Spinal cord (tissue), 10 donors: ENCODE measurements around the gene ANKRD13B. TPM values are rescaled to one million over a fixed set of nuclear protein-coding genes. Genes with fewer than 3 reads are reported as not detected.

Source experiments
- DNase-seq, 6 donors: peaks; one replicate each; pipeline versions ENCODE4 v3.0.0 to v3.0.0-alpha.2; 2013 to 2015; ENCODE audit warnings: low spot score in 6 of 6, low read depth in 4 of 6
- H3K27ac ChIP-seq: one replicate; pipeline ENCODE4 v1.5.1; 2013; ENCODE audit warnings: low read depth, low read length, control low read depth
- H3K27me3 ChIP-seq: one replicate; pipeline ENCODE4 v1.6.1; 2013; ENCODE audit warnings: low read length; ENCODE audit not compliant: control insufficient read depth, insufficient read depth
- H3K36me3 ChIP-seq: one replicate; pipeline ENCODE4 v1.6.1; 2013; ENCODE audit warnings: low read length; ENCODE audit not compliant: control insufficient read depth, insufficient read depth
- H3K4me1 ChIP-seq: one replicate; pipeline ENCODE4 v1.6.1; 2013; ENCODE audit warnings: low read length; ENCODE audit not compliant: control insufficient read depth, insufficient read depth
- H3K4me3 ChIP-seq: one replicate; pipeline ENCODE4 v1.5.1; 2013; ENCODE audit warnings: low read depth, low read length, control low read depth
- H3K9me3 ChIP-seq: one replicate; pipeline ENCODE4 v1.6.1; 2013; ENCODE audit warnings: low read length; ENCODE audit not compliant: control insufficient read depth, insufficient read depth
- WGBS: methylation state at CpG from one replicate; pipeline ENCODE4 v1.1.5; 2013; ENCODE audit warnings: missing lambda C conversion rate; ENCODE audit not compliant: insufficient coverage; 5-methylcytosine and 5-hydroxymethylcytosine counted together
- polyA plus RNA-seq, 2 donors: library from polyadenylated mRNA; unstranded; fragments of 120-200 nt; gene quantifications; one replicate each; pipeline ENCODE4 v1.2.1, GENCODE V29; 2013; ENCODE audit not compliant: insufficient read length in 2 of 2
- total RNA-seq, 2 donors: library from RNA; depleted of rRNA in 1 of 2; stranded (reverse); fragments of 120-200 nt in 1 of 2; fragments of >200 nt in 1 of 2; gene quantifications; one replicate each; pipeline versions ENCODE4 v1.2.3 to v1.2.4, GENCODE V29; 2013 to 2014
- donor health status: healthy.

Gene ANKRD13B
- total and polyA plus RNA-seq, 4 donors: 10.6 to 76.2 (median 38.4) TPM

DNA sequence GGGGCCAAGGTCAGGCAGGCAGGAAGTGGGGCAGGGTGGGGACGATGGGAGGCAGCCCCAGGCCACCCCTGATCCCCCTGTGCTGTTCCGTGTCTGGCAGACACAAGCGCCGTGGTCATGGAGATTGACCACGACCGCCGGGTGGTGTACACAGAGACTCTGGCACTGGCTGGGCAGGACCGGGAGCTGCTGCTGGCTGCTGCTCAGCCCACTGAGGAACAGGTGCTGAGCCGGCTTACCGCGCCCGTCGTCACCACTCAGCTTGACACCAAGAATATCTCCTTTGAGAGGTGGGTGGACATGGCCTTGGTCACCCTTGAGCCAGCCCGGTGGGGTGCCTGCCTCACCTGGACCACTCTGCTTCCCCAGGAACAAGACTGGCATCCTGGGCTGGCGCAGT is 16.1 kb downstream of the ANKRD13B start:
- H3K27me3 ChIP-seq: peaks cover 3% of the 10 kb centered on the region
- H3K4me3 ChIP-seq: no peak overlapping the region
- H3K9me3 ChIP-seq: no peaks in the 10 kb centered on the region
- H3K4me1 ChIP-seq: peaks cover 11% of the 10 kb centered on the region
- no peak overlapping the region for H3K27ac ChIP-seq
- peaks cover 42% of the 10 kb centered on the region for H3K36me3 ChIP-seq
- 93% methylated on average over 13 of the region's 15 CpGs for WGBS
- no peak for DNase-seq

DNA sequence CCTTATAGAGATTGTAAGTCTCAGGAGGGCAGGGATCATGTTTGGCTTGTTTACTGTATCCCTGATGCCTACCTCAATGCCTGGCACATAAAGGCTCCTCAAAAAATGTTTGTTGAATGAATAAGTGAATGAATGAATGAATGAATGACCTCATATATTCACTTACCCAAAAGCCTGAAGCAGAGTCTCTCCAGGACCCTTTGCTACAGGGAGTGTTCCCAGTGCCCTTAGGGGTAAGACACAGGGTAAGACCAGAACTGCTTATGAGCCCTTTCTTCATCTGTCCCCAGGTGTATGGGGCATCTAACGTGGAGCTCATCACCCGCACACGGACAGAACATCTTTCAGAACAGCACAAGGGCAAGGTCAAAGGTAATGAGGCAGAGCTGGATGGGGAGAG is 17.5 kb downstream of the ANKRD13B start:
- Histone ChIP-seq H3K4me1 (peaks cover 25% of the 10 kb centered on the region), H3K4me3 (no peak overlapping the region), H3K9me3 (no peaks in the 10 kb centered on the region), H3K36me3 (peaks cover 51% of the 10 kb centered on the region), H3K27me3 (peaks cover 3% of the 10 kb centered on the region), H3K27ac (no peak overlapping the region)
- no CpG with 5 or more reads among the region's 3 CpGs for WGBS
- DNase-seq: no peak

DNA sequence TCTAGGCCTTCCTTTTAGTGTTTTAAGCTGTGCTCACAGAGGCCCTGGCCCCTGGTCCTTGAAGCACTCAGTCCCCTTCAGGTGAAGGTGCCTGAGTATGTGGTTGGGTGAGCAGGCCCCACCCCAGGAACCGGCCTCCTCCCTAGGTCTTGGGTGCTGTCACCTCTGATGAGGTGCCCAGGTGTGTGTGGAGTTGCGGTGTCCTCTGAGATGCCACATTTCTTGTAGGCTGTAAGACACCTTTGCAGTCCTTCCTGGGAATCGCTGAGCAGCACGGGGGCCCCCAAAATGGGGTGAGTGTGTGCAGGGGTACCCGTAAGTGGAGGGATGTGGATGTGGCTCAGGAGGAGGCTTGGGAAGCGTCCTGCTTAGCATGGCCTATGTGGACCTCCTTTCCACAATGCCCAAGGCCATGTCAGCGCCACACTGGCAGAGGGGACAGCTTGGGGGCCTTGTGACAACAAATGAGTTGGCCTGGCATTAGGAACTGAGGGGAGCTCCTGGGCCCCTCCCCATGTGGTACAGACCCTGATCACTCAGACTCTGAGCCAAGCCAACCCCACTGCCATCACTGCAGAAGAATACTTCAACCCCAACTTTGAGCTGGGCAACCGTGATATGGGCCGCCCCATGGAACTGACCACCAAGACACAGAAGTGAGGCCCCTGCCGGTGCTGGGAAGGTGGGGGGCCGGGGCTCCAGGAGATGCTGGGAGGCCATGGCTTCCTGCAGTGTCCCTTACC is 18.6 kb downstream of the ANKRD13B start:
- no peak overlapping the region for H3K27ac ChIP-seq
- no peak for DNase-seq
- H3K36me3 ChIP-seq: peaks cover 51% of the 10 kb centered on the region
- peaks cover 13% of the 10 kb centered on the region for H3K27me3 ChIP-seq
- H3K4me3 ChIP-seq: no peak overlapping the region
- no peaks in the 10 kb centered on the region for H3K9me3 ChIP-seq
- peaks cover 37% of the 10 kb centered on the region for H3K4me1 ChIP-seq
- 95% methylated on average over 6 of the region's 11 CpGs for WGBS

GRCh38 chr17:29612094-29612403 is 19.1 kb downstream of the ANKRD13B start:
- 96% methylated on average over 7 of the region's 12 CpGs for WGBS
- no peak overlapping the region for H3K27ac ChIP-seq
- peaks cover 42% of the 10 kb centered on the region for H3K4me1 ChIP-seq

GRCh38 chr17:29612404-29613280 is 19.7 kb downstream of the ANKRD13B start:
- Histone ChIP-seq H3K27me3 (peaks cover 24% of the 10 kb centered on the region), H3K4me3 (peak overlapping the region; percentile 9), H3K9me3 (no peaks in the 10 kb centered on the region), H3K27ac (no peak overlapping the region), H3K36me3 (peaks cover 48% of the 10 kb centered on the region), H3K4me1 (peaks cover 48% of the 10 kb centered on the region)
- 43% methylated on average over 75 of the region's 85 CpGs for WGBS
- no peak for DNase-seq

More at GRCh38 chr17:29612094-29612403, 19.1 kb downstream of the ANKRD13B start:
- no peaks in the 10 kb centered on the region for H3K9me3 ChIP-seq
- no peak for DNase-seq
- H3K4me3 ChIP-seq: no peak overlapping the region
- H3K36me3 ChIP-seq: peaks cover 51% of the 10 kb centered on the region
- H3K27me3 ChIP-seq: peaks cover 18% of the 10 kb centered on the region

- DNase-seq: peak in 4 of 6 donors; percentile 67 to 95 (median 82)
- Histone ChIP-seq H3K4me1 (peaks cover 55% of the 10 kb centered on the region), H3K9me3 (no peaks in the 10 kb centered on the region), H3K27me3 (peaks cover 31% of the 10 kb centered on the region), H3K27ac (no peak overlapping the region), H3K4me3 (peak overlapping the region; percentile 11), H3K36me3 (peaks cover 42% of the 10 kb centered on the region)
- 7% methylated on average over 50 of the region's 50 CpGs for WGBS
Measured at GRCh38 chr17:29613352-29613837, 20.5 kb downstream of the ANKRD13B start.

GRCh38 chr17:29613856-29614255 is 20.9 kb downstream of the ANKRD13B start:
- Histone ChIP-seq H3K27ac (peak overlapping the region; percentile 64), H3K9me3 (no peaks in the 10 kb centered on the region), H3K36me3 (peaks cover 38% of the 10 kb centered on the region), H3K4me1 (peaks cover 60% of the 10 kb centered on the region), H3K4me3 (peak overlapping the region; percentile 11), H3K27me3 (peaks cover 36% of the 10 kb centered on the region)
- 40% methylated on average over 12 of the region's 13 CpGs for WGBS
- no peak for DNase-seq

DNA sequence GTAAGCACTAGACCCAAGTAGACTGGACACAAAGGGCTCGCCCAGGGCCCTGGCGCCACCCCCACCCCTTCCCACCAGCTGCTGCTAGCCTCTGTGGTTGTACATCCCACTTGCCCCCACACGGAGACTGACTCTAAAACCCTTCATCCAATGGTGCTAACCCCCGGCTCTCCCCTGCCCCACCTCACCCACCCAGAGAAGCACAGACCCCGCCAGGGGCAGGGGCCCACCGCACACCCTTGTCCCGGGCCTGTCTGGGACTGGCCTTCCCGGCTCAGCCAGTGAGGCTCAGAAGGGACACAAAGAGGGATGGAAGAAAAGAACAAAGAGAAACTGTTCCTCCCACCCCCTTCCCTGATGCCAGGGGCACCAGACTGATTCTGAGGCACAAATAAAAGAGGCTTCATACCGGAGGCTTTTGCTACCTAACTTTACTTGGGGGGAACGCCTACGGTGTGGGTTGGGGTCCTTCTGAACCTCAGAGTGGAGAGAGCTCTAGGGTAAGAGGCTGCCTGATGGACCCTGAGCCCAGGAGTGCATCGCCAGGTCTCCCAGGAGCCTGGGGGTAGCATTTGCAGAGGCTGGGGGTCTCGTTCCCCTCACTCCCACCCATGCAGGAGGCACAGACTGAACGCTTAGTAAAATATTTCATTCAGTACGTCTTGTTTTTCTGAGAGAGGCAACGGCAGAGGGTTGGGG is 21.6 kb downstream of the ANKRD13B start:
- Histone ChIP-seq H3K27ac (peak overlapping the region; percentile 64), H3K9me3 (no peaks in the 10 kb centered on the region), H3K4me1 (peaks cover 65% of the 10 kb centered on the region), H3K36me3 (peaks cover 32% of the 10 kb centered on the region), H3K27me3 (peaks cover 42% of the 10 kb centered on the region), H3K4me3 (no peak overlapping the region)
- WGBS: 36% methylated on average over 5 of the region's 16 CpGs
- peak in 2 of 6 donors; percentile 29 to 54 for DNase-seq

DNA sequence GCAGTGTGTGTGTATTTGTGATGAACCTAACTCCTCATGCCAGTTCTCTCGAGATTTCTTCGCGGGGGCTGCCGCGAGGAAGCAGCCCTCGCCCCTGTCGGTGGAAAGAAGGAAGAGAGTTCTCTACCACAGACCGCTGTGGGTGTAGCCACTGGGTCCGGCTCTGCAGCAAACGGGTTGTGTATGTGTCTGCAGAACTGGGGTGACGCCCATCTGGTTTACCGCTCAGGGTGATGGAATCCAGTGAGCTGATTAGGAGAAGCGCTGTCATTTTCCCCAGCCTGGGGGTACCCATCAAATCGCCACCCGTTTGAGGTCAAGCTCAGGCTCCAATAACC is 22.1 kb downstream of the ANKRD13B start:
- Histone ChIP-seq H3K4me1 (peaks cover 65% of the 10 kb centered on the region), H3K9me3 (no peaks in the 10 kb centered on the region), H3K27ac (peak overlapping the region; percentile 64), H3K27me3 (peaks cover 46% of the 10 kb centered on the region), H3K36me3 (peaks cover 32% of the 10 kb centered on the region), H3K4me3 (peak overlapping the region; percentile 14)
- DNase-seq: peak in 2 of 6 donors; percentile 44 to 63
- 32% methylated on average over 13 of the region's 15 CpGs for WGBS
